T-cell (primary cell): ENCODE measurements around the gene TPPP3. TPM values are rescaled to one million over a fixed set of nuclear protein-coding genes. Genes with fewer than 3 reads are reported as not detected.

Experiments used
- ATAC-seq, 4 experiments: fragments of 200-7000 bp in 3 of 4; fragments of 150-1000 bp in 1 of 4; cut with Tn5 transposase; replicated peaks in 1 of 4; 1 replicate in 3 of 4; 2 replicates in 1 of 4; pipeline ENCODE4 v1.10.0; 2021; ENCODE audit warnings: moderate library complexity in 3 of 4, mild to moderate bottlenecking in 2 of 4, moderate number of reproducible peaks in 1 of 4
- CTCF ChIA-PET, 2 donors: fragments of 300-600 bp; sonication (Branson Sonifier 250); formaldehyde crosslinking; loops; one replicate each; lab custom pipeline; 2022; ENCODE audit warnings: antibody characterized with exemption in 2 of 2; lab: Charles Lee
- POLR2A ChIA-PET, 2 donors: fragments of 300-600 bp; sonication (Branson Sonifier 250); formaldehyde crosslinking; loops; one replicate each; lab custom pipeline; 2022; ENCODE audit warnings: antibody characterized with exemption in 2 of 2; lab: Charles Lee
- DNase-seq, 35 experiments: peaks; one replicate each; pipeline versions ENCODE4 v3.0.0 to v3.0.0-alpha.2; 2013 to 2023
- H3K27ac ChIP-seq: one replicate; pipeline ENCODE4 v1.5.1; 2013; ENCODE audit warnings: low read length
- H3K27me3 ChIP-seq, 2 experiments: replicated peaks in 1 of 2; 1 replicate in 1 of 2; 2 replicates in 1 of 2; pipeline versions ENCODE4 v1.6.1 to v1.7.0; 2013; ENCODE audit warnings: low read length in 1 of 2, mixed read lengths in 1 of 2; ENCODE audit not compliant: control insufficient read depth in 2 of 2, insufficient read depth in 2 of 2; ENCODE audit errors: extremely low read depth in 1 of 2
- H3K36me3 ChIP-seq, 2 donors: 1 replicate in 1 of 2; 2 replicates in 1 of 2; pipeline versions ENCODE4 v1.6.1 to v1.7.0; 2013; ENCODE audit warnings: low read length in 1 of 2; ENCODE audit not compliant: control insufficient read depth in 2 of 2, insufficient read depth in 1 of 2; ENCODE audit errors: extremely low read depth in 1 of 2
- H3K4me1 ChIP-seq, 2 experiments: 1 replicate in 1 of 2; 2 replicates in 1 of 2; pipeline versions ENCODE4 v1.6.1 to v1.7.0; 2013; ENCODE audit warnings: low read length in 2 of 2, mixed read lengths in 1 of 2; ENCODE audit not compliant: insufficient read depth in 2 of 2, control insufficient read depth in 1 of 2; ENCODE audit errors: extremely low read depth in 1 of 2
- H3K4me3 ChIP-seq, 2 donors: 1 replicate in 1 of 2; 2 replicates in 1 of 2; pipeline versions ENCODE4 v1.5.1 to v1.7.0; 2013; ENCODE audit warnings: mild to moderate bottlenecking in 2 of 2, low read length in 1 of 2, moderate library complexity in 1 of 2; ENCODE audit not compliant: control insufficient read depth in 1 of 2; ENCODE audit errors: extremely low read depth in 1 of 2
- H3K9me3 ChIP-seq: 2 replicates; pipeline ENCODE4 v1.7.0; 2013
- H3K27ac Mint-ChIP-seq, 2 donors: one replicate each; pipeline ENCODE4 v1.8.0; 2020 to 2021; ENCODE audit warnings: mild to moderate bottlenecking in 2 of 2, mixed read lengths in 2 of 2
- H3K27me3 Mint-ChIP-seq, 2 donors: one replicate each; pipeline ENCODE4 v1.8.0; 2021 to 2022; ENCODE audit warnings: mixed read lengths in 2 of 2
- H3K36me3 Mint-ChIP-seq: one replicate; pipeline ENCODE4 v1.8.0; 2021; ENCODE audit warnings: mixed read lengths
- H3K4me1 Mint-ChIP-seq, 3 donors: one replicate each; pipeline ENCODE4 v1.8.0; 2020 to 2022; ENCODE audit warnings: mixed read lengths in 3 of 3, mild to moderate bottlenecking in 1 of 3
- H3K4me3 Mint-ChIP-seq, 3 donors: one replicate each; pipeline ENCODE4 v1.8.0; 2020 to 2022; ENCODE audit warnings: mild to moderate bottlenecking in 3 of 3, mixed read lengths in 3 of 3, moderate library complexity in 3 of 3
- H3K9me3 Mint-ChIP-seq, 3 donors: one replicate each; pipeline ENCODE4 v1.8.0; 2020 to 2022; ENCODE audit warnings: mixed read lengths in 3 of 3
- WGBS: methylation state at CpG from one replicate; pipeline ENCODE4 v1.1.5; 2013; ENCODE audit warnings: missing lambda C conversion rate; ENCODE audit not compliant: insufficient coverage; 5-methylcytosine and 5-hydroxymethylcytosine counted together
- total RNA-seq, 35 experiments: library from RNA in 6 of 35; stranded (reverse) in 6 of 35; fragments of 120-200 nt in 1 of 35; gene quantifications; one replicate each; pipeline versions ENCODE4 v1.2.1 to v1.2.4 and lab custom pipeline; 2013 to 2026

The TPPP3 gene
- total RNA-seq, 5 donors from 2014 or later (not counting 1 experiment from before 2014, with no cell fraction given), result 0.18 to 0.23 TPM; not detected in 3

- Mint-ChIP-seq H3K4me3 (no peak overlapping the region), H3K4me1 (no peaks in the 10 kb centered on the region), H3K9me3 (no peaks in the 10 kb centered on the region), H3K36me3 (no peaks in the 10 kb centered on the region), H3K27ac (no peak overlapping the region), H3K27me3 (peaks cover 0 to 4% of the 10 kb centered on the region in 2 donors)
- ChIA-PET POLR2A (interaction anchor here in 1 of 2 donors (0.6 kb wide), 1 partner anchor 26 kb away, joined by 8 read pairs; no protein-coding TSS in a partner anchor), CTCF (interaction anchor here in 1 of 2 donors (0.7 kb wide), 1 partner anchor 313 kb away, joined by 5 read pairs; no protein-coding TSS in a partner anchor)
- Histone ChIP-seq H3K36me3 (no peaks in the 10 kb centered on the region), H3K4me1 (no peaks in the 10 kb centered on the region), H3K9me3 (no peaks in the 10 kb centered on the region), H3K27me3 (no peaks in the 10 kb centered on the region), H3K4me3 (no peak overlapping the region), H3K27ac (no peak overlapping the region)
- WGBS, result 100% methylated on average over 1 of the region's 1 CpG
- ATAC-seq (no peak), DNase-seq (no peak)
Measured at GRCh38 chr16:67345401-67345800, 47.9 kb downstream of the TPPP3 start.

GRCh38 chr16:67342616-67343015 lies 50.7 kb downstream of the TPPP3 start:
- Histone ChIP-seq H3K4me1 (no peaks in the 10 kb centered on the region), H3K36me3 (no peaks in the 10 kb centered on the region), H3K27me3 (peaks cover 0 to 2% of the 10 kb centered on the region in 2 experiments), H3K4me3 (no peak overlapping the region), H3K9me3 (no peaks in the 10 kb centered on the region), H3K27ac (no peak overlapping the region)
- H3K9me3 Mint-ChIP-seq, result no peaks in the 10 kb centered on the region
- no peaks in the 10 kb centered on the region for H3K4me1 Mint-ChIP-seq
- DNase-seq, result no peak
- H3K4me3 Mint-ChIP-seq, result no peak overlapping the region
- H3K27ac Mint-ChIP-seq, result no peak overlapping the region
- ATAC-seq, result no peak
- WGBS, result 88% methylated on average over 4 of the region's 4 CpGs
- ChIA-PET CTCF (no interaction called here), POLR2A (no interaction called here)
- peaks cover 0 to 11% of the 10 kb centered on the region in 2 donors for H3K27me3 Mint-ChIP-seq
- no peaks in the 10 kb centered on the region for H3K36me3 Mint-ChIP-seq

GRCh38 chr16:67341250-67341649 lies 52.0 kb downstream of the TPPP3 start:
- Mint-ChIP-seq H3K9me3 (no peaks in the 10 kb centered on the region), H3K4me3 (no peak overlapping the region), H3K36me3 (no peaks in the 10 kb centered on the region), H3K27ac (no peak overlapping the region), H3K4me1 (no peaks in the 10 kb centered on the region), H3K27me3 (peaks cover 0 to 11% of the 10 kb centered on the region in 2 donors)
- Histone ChIP-seq H3K4me3 (no peak overlapping the region), H3K4me1 (no peaks in the 10 kb centered on the region), H3K9me3 (no peaks in the 10 kb centered on the region), H3K27ac (no peak overlapping the region), H3K36me3 (no peaks in the 10 kb centered on the region), H3K27me3 (peaks cover 0 to 9% of the 10 kb centered on the region in 2 experiments)
- ChIA-PET CTCF (no interaction called here), POLR2A (no interaction called here)
- no peak for ATAC-seq
- WGBS, result no CpG with 5 or more reads among the region's 3 CpGs
- no peak for DNase-seq

Other genes with a start within 250 kb of the TPPP3 start
- 1 to 10 TPM; 3.0 to 9.5 (median 4.9) TPM for gene B3GNT9, start 242.5 kb downstream of the TPPP3 start, total RNA-seq
- gene TRADD, start 233.6 kb downstream of the TPPP3 start, total RNA-seq, result 100 to 1,000 TPM in 3 of 5 donors, 10 to 100 TPM in 2; 58.3 to 179 (median 123) TPM
- 10 to 100 TPM; 18.5 to 69.7 (median 43.7) TPM for gene FBXL8, start 233.5 kb downstream of the TPPP3 start, total RNA-seq
- 10 to 100 TPM; 22.3 to 66.3 (median 39.1) TPM for gene HSF4, start 228.8 kb downstream of the TPPP3 start, total RNA-seq
- 1 to 10 TPM; 2.1 to 8.0 (median 5.2) TPM for gene NOL3, start 223.0 kb downstream of the TPPP3 start, total RNA-seq
- gene MATCAP1, start 209.5 kb downstream of the TPPP3 start, total RNA-seq, result 10 to 100 TPM; 11.3 to 16.5 (median 14.8) TPM
- under 1 TPM in 1 of 5 donors, not detected in 4; 0.25 TPM for gene EXOC3L1, start 203.4 kb downstream of the TPPP3 start, total RNA-seq
- 10 to 100 TPM; 59.4 to 97.1 (median 83.1) TPM for gene E2F4, start 201.3 kb downstream of the TPPP3 start, total RNA-seq
- 10 to 100 TPM in 1 of 5 donors, 1 to 10 TPM in 4; 3.8 to 11.7 (median 8.8) TPM for gene ELMO3, start 194.4 kb downstream of the TPPP3 start, total RNA-seq
- 10 to 100 TPM; 28.5 to 40.3 (median 34.8) TPM for gene TMEM208, start 166.4 kb downstream of the TPPP3 start, total RNA-seq
- gene FHOD1, start 146.0 kb downstream of the TPPP3 start, total RNA-seq, result 10 to 100 TPM; 31.0 to 92.5 (median 66.2) TPM
- 1 to 10 TPM; 1.4 to 2.3 (median 2.2) TPM for gene SLC9A5, start 144.5 kb downstream of the TPPP3 start, total RNA-seq
- 10 to 100 TPM; 19.4 to 27.5 (median 24.9) TPM for gene PLEKHG4, start 114.0 kb downstream of the TPPP3 start, total RNA-seq
- gene KCTD19, start 66.8 kb downstream of the TPPP3 start, total RNA-seq, result not detected
- not detected for gene LRRC36, start 66.7 kb downstream of the TPPP3 start, total RNA-seq
- gene ZDHHC1, start 23.0 kb upstream of the TPPP3 start, total RNA-seq, result under 1 TPM in 4 of 5 donors, not detected in 1; 0.26 to 0.85 (median 0.47) TPM
- under 1 TPM in 3 of 5 donors, not detected in 2; 0.20 to 0.32 (median 0.29) TPM for gene HSD11B2, start 37.6 kb upstream of the TPPP3 start, total RNA-seq
- 10 to 100 TPM; 41.5 to 49.6 (median 45.8) TPM for gene ATP6V0D1, start 87.7 kb upstream of the TPPP3 start, total RNA-seq
- not detected for gene AGRP, start 90.0 kb upstream of the TPPP3 start, total RNA-seq
- 10 to 100 TPM; 33.9 to 60.7 (median 52.4) TPM for gene RIPOR1, start 135.3 kb upstream of the TPPP3 start, total RNA-seq
- 10 to 100 TPM; 55.3 to 69.0 (median 64.0) TPM for gene CTCF, start 169.0 kb upstream of the TPPP3 start, total RNA-seq